ENCODE results near the gene CSF1R. TPM values are rescaled to one million over a fixed set of nuclear protein-coding genes. Genes with fewer than 3 reads are reported as not detected.
"Not testable (repeated sequence)": the region's sequence is repeated elsewhere in the genome, so short reads cannot be mapped to it uniquely, and the experiment has no call there.

Gene CSF1R
- total and polyA plus RNA-seq, 2 donors (not counting 3 experiments of a cell fraction or from before 2014, with no cell fraction given) = not detected

DNA sequence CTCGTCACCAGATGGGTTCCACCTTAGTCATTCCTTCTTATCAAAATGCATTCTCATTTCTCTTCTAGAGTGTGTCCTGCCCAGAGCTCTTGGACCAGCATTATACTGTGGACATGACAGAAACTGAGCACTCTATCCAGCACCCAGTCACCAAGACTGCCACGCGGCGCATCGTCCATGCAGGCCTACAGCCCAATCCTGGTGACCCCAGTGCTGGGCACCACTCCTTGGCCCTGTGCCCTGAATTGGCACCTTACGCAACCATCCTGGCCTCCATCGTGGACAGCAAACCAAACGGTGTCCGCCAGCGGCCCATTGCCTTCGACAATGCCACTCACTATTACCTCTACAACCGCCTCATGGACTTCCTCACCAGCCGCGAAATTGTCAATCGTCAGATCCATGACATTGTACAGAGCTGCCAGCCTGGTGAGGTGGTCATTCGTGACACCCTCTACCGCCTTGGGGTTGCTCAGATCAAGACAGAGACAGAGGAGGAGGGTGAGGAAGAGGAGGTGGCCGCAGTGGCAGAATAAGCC, 34.6 kb downstream of the CSF1R start:
- H3K79me2 ChIP-seq (ENCODE audit: control insufficient read depth, insufficient read depth, low read length) = no peaks in the 10 kb centered on the region
- H3K27ac ChIP-seq (ENCODE audit: insufficient read depth, low read depth, low read length) = no peak overlapping the region
- FAIRE-seq = peak; percentile 21
- H3K4me2 ChIP-seq (ENCODE audit: insufficient read depth, low read length) = no peak overlapping the region
- no peaks in the 10 kb centered on the region for H4K20me1 ChIP-seq (replicated peaks; ENCODE audit: control insufficient read depth, extremely low read depth, insufficient read depth, low read length)
- no peaks in the 10 kb centered on the region for H3K27me3 ChIP-seq (ENCODE audit: control insufficient read depth in 2 of 2, insufficient read depth in 2 of 2, low read length in 2 of 2)
- TF ChIP-seq, protein P1, sequence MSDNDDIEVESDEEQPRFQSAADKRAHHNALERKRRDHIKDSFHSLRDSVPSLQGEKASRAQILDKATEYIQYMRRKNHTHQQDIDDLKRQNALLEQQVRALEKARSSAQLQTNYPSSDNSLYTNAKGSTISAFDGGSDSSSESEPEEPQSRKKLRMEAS (IDR thresholded peaks at IDR 0.05; ENCODE audit: insufficient read depth, insufficient read length) = no peak
- no peak for TF ChIP-seq CTCF (IDR thresholded peaks at IDR 0.05; ENCODE audit: extremely low read depth in 1 of 2, insufficient read depth in 1 of 2, low read depth in 1 of 2, low read length in 2 of 2)
- intact Hi-C loops (cut with micrococcal nuclease) = no loop called here
- DNase-seq (ENCODE audit: low read depth, low spot score) = no peak
- dilution Hi-C loops (cut with MboI; ENCODE audit: extremely low pct_ligation_motif_present, low sequenced_read_pairs) = no loop called here
- H3K36me3 ChIP-seq (ENCODE audit: control insufficient read depth in 2 of 2, extremely low read depth in 1 of 2, insufficient read depth in 2 of 2, low read length in 2 of 2) = peaks cover 14 to 65% of the 10 kb centered on the region in 2 experiments
- BruUV-seq (replicated peaks) = no TSS peak
- H2AFZ ChIP-seq (ENCODE audit: low read depth, low read length) = no peak overlapping the region
- H3K4me1 ChIP-seq (ENCODE audit: control insufficient read depth, extremely low read depth, insufficient read depth, low read length) = peaks cover 31% of the 10 kb centered on the region
- no peak overlapping the region for H3K9ac ChIP-seq (replicated peaks; ENCODE audit: extremely low read depth, insufficient read depth, low read length)
- no peaks in the 10 kb centered on the region for H3K9me3 ChIP-seq (replicated peaks; ENCODE audit: control insufficient read depth, insufficient read depth, low read length)
- CTCF ChIA-PET = interaction anchor here (3.9 kb wide), 1 partner anchor 12 kb away, joined by 11 read pairs; no protein-coding TSS in a partner anchor
- no peak overlapping the region for H3K4me3 ChIP-seq (replicated peaks in 1 of 3; ENCODE audit: insufficient read depth in 1 of 3, low read depth in 1 of 3, low read length in 3 of 3)
- POLR2A ChIA-PET = no interaction called here
- no peaks in the 10 kb centered on the region for H3K9me1 ChIP-seq (replicated peaks; ENCODE audit: control insufficient read depth, extremely low read depth, insufficient read depth, low read length)

GRCh38 chr5:150050172-150050811, 36.1 kb downstream of the CSF1R start:
- dilution Hi-C loops (cut with MboI; ENCODE audit: extremely low pct_ligation_motif_present, low sequenced_read_pairs); H3K9ac ChIP-seq (replicated peaks; ENCODE audit: extremely low read depth, insufficient read depth, low read length); H4K20me1 ChIP-seq (replicated peaks; ENCODE audit: control insufficient read depth, extremely low read depth, insufficient read depth, low read length); H2AFZ ChIP-seq (ENCODE audit: low read depth, low read length); H3K9me1 ChIP-seq (replicated peaks; ENCODE audit: control insufficient read depth, extremely low read depth, insufficient read depth, low read length); H3K27me3 ChIP-seq (ENCODE audit: control insufficient read depth in 2 of 2, insufficient read depth in 2 of 2, low read length in 2 of 2); H3K4me3 ChIP-seq (replicated peaks in 1 of 3; ENCODE audit: insufficient read depth in 1 of 3, low read depth in 1 of 3, low read length in 3 of 3); H3K4me2 ChIP-seq (ENCODE audit: insufficient read depth, low read length); POLR2A ChIA-PET; H3K9me3 ChIP-seq (replicated peaks; ENCODE audit: control insufficient read depth, insufficient read depth, low read length); H3K79me2 ChIP-seq (ENCODE audit: control insufficient read depth, insufficient read depth, low read length); BruUV-seq (replicated peaks): not testable (repeated sequence)
- Histone ChIP-seq H3K36me3 (ENCODE audit: control insufficient read depth in 2 of 2, extremely low read depth in 1 of 2, insufficient read depth in 2 of 2, low read length in 2 of 2) (peaks cover 20 to 67% of the 10 kb centered on the region in 2 experiments), H3K4me1 (ENCODE audit: control insufficient read depth, extremely low read depth, insufficient read depth, low read length) (peaks cover 31% of the 10 kb centered on the region), H3K27ac (ENCODE audit: insufficient read depth, low read depth, low read length) (peak overlapping the region; percentile 26)
- FAIRE-seq (peak; percentile 83), DNase-seq (ENCODE audit: low read depth, low spot score) (peak; percentile 53)
- CTCF ChIA-PET = interaction anchor here (1.0 to 2.0 kb wide), 3 partner anchors 10 to 14 kb away, joined by 3 to 7 read pairs (median 3); no protein-coding TSS in a partner anchor
- intact Hi-C loops (cut with micrococcal nuclease) = loop anchor here (1.0 kb wide), 1 partner anchor 28 kb away; no protein-coding TSS in a partner anchor
- TF ChIP-seq JUN (IDR thresholded peaks at IDR 0.05; ENCODE audit: borderline replicate concordance, insufficient read depth, insufficient read length, low read depth) (peak; percentile 37), GATA2 (IDR thresholded peaks at IDR 0.05; ENCODE audit: insufficient read depth, insufficient read length, low read depth, low read length) (peak; percentile 17), POLR2AphosphoS5 (IDR thresholded peaks at IDR 0.05; ENCODE audit: insufficient read depth, low read depth, low read length) (peak; percentile 58), FOS (IDR thresholded peaks at IDR 0.05; ENCODE audit: borderline replicate concordance, insufficient read depth, low read length) (peak; percentile 52)
